Measurements from ENCODE around the gene TLCD1. TPM values are rescaled to one million over a fixed set of nuclear protein-coding genes. Genes with fewer than 3 reads are reported as not detected.

The TLCD1 gene
- total and polyA plus RNA-seq, 9 donors: 0.75 to 7.0 (median 1.6) TPM; not detected in 1

- Histone ChIP-seq H3K36me3 (no peaks in the 10 kb centered on the region), H3K27ac (no peak overlapping the region), H3K4me1 (ENCODE audit: insufficient read depth) (no peaks in the 10 kb centered on the region), H3K27me3 (no peaks in the 10 kb centered on the region), H3K9me3 (no peaks in the 10 kb centered on the region), H3K4me3 (no peak overlapping the region)
- no peak for DNase-seq
- WGBS, 3 donors: 86 to 95% (median 90%) methylated on average over 10 of the region's 10 CpGs
- TF ChIP-seq EP300 (IDR thresholded peaks at IDR 0.05): no peak
- TF ChIP-seq POLR2A (IDR thresholded peaks at IDR 0.05): no peak
- TF ChIP-seq, protein P1, sequence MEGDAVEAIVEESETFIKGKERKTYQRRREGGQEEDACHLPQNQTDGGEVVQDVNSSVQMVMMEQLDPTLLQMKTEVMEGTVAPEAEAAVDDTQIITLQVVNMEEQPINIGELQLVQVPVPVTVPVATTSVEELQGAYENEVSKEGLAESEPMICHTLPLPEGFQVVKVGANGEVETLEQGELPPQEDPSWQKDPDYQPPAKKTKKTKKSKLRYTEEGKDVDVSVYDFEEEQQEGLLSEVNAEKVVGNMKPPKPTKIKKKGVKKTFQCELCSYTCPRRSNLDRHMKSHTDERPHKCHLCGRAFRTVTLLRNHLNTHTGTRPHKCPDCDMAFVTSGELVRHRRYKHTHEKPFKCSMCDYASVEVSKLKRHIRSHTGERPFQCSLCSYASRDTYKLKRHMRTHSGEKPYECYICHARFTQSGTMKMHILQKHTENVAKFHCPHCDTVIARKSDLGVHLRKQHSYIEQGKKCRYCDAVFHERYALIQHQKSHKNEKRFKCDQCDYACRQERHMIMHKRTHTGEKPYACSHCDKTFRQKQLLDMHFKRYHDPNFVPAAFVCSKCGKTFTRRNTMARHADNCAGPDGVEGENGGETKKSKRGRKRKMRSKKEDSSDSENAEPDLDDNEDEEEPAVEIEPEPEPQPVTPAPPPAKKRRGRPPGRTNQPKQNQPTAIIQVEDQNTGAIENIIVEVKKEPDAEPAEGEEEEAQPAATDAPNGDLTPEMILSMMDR (IDR thresholded peaks at IDR 0.05): no peak
- intact Hi-C loops (cut with DNase I): no loop called here
Measured at GRCh38 chr17:28734712-28735241, 8.7 kb upstream of the TLCD1 start.

GRCh38 chr17:28733346-28733745 is 7.3 kb upstream of the TLCD1 start:
- WGBS, 3 donors: 82 to 95% (median 95%) methylated on average over 1 of the region's 1 CpG
- no peaks in the 10 kb centered on the region for H3K27me3 ChIP-seq

GRCh38 chr17:28729950-28730330 is 3.9 kb upstream of the TLCD1 start:
- H3K27me3 ChIP-seq: no peaks in the 10 kb centered on the region
- H3K4me1 ChIP-seq (ENCODE audit: insufficient read depth): peaks cover 5% of the 10 kb centered on the region
- 82 to 85% (median 84%) methylated on average over 11 of the region's 11 CpGs for WGBS, 3 donors
- H3K4me3 ChIP-seq: no peak overlapping the region
- TF ChIP-seq POLR2A (IDR thresholded peaks at IDR 0.05) (no peak), EP300 (IDR thresholded peaks at IDR 0.05) (no peak)
- TF ChIP-seq, protein P1 (IDR thresholded peaks at IDR 0.05): no peak
- no peak for DNase-seq
- no peaks in the 10 kb centered on the region for H3K9me3 ChIP-seq
- no peaks in the 10 kb centered on the region for H3K36me3 ChIP-seq
- intact Hi-C loops (cut with DNase I): loop anchor here in 2 of 4 donors (2.0 to 10.0 kb wide), 2 partner anchors 15 to 165 kb away; partner anchors contain the start of genes TRAF4 (in 2 of the 2) and FLOT2 (in 1 of the 2)
- H3K27ac ChIP-seq: no peak overlapping the region

More at GRCh38 chr17:28733346-28733745, 7.3 kb upstream of the TLCD1 start:
- Histone ChIP-seq H3K4me1 (ENCODE audit: insufficient read depth) (no peaks in the 10 kb centered on the region), H3K36me3 (no peaks in the 10 kb centered on the region), H3K9me3 (no peaks in the 10 kb centered on the region), H3K4me3 (no peak overlapping the region), H3K27ac (no peak overlapping the region)
- no peak for DNase-seq
- TF ChIP-seq POLR2A (IDR thresholded peaks at IDR 0.05) (no peak), EP300 (IDR thresholded peaks at IDR 0.05) (no peak)
- TF ChIP-seq, protein P1 (IDR thresholded peaks at IDR 0.05): no peak
- intact Hi-C loops (cut with DNase I): loop anchor here in 1 of 4 donors (1.0 kb wide), 1 partner anchor 28 kb away; no protein-coding TSS in a partner anchor

DNA sequence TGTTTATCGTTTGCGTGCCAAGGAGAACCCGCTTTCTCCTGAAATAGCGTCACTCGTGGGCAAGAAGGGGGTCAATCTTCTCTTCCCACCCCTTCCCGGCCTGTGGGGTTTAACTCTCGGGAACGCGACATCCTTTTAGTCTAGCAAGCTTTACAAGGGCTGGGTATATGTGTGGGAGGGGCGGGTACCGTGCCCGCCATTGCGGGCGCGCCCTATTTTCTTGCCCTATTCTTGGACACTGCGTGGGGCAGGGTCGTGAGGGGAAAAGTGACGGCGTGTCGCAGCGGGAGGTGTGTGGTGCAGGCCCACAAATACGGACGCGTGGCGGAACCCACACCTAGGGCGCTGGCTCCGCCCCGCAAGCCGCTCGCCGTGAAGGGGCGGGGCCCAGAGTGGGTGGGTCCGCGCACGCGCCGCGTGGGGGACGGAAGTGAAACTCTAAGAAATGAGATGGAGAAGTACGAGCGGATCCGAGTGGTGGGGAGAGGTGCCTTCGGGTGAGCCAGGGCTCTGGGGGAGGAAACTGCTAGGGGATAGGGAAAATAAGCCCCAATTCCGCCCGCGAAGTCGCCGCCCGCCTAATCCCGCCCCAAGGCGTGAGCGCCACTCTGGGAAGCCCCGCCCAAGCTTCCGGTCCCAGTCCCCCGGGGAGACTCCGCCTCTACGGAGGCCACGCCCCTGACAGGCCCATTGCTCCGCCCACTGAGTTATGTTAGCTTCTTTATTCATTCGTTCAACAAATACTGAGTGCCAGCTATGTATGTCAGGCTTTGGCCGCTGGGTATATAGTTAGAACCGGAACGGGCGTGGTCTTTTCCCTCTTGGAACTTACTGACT is 2.5 kb upstream of the TLCD1 start, which contains the start of gene NEK8:
Gene NEK8 (plus strand): TSS at position 425 of the 837 bp plus-strand sequence. CDS start 26 bp downstream, at position 451.
- intact Hi-C loops (cut with DNase I): loop anchor here in 2 of 4 donors (2.0 to 10.0 kb wide), 2 partner anchors 16 to 166 kb away; partner anchors contain the start of genes TRAF4 (in 2 of the 2) and FLOT2 (in 1 of the 2)
- 1% methylated on average over 63 to 64 of the region's 64 CpGs for WGBS, 3 donors
- H3K27me3 ChIP-seq: no peaks in the 10 kb centered on the region
- peaks cover 5% of the 10 kb centered on the region for H3K4me1 ChIP-seq (ENCODE audit: insufficient read depth)
- peak; percentile 6 for TF ChIP-seq EP300 (IDR thresholded peaks at IDR 0.05)
- TF ChIP-seq, protein P1 (IDR thresholded peaks at IDR 0.05): no peak
- TF ChIP-seq POLR2A (IDR thresholded peaks at IDR 0.05): peak; percentile 75
- H3K4me3 ChIP-seq: peak within 1 kb of the TSS; percentile 86
- H3K27ac ChIP-seq: peak within 1 kb of the TSS; percentile 89 to 95
- no peaks in the 10 kb centered on the region for H3K9me3 ChIP-seq
- no peaks in the 10 kb centered on the region for H3K36me3 ChIP-seq
- peak; percentile 94 to 98 (median 97) for DNase-seq
